Activated CD4-positive, alpha-beta T cell treated with anti-CD3 and anti-CD28 coated beads for 4 hours (primary cell): ENCODE data around the gene RAP2C.
"Not testable (repeated sequence)": the region's sequence is repeated elsewhere in the genome, so short reads cannot be mapped to it uniquely, and the experiment has no call there.

ENCODE experiments used
- DNase-seq, 2 donors: peaks; one replicate each; pipeline ENCODE4 v3.0.0-alpha.2; 2020

RAP2C gene

DNA sequence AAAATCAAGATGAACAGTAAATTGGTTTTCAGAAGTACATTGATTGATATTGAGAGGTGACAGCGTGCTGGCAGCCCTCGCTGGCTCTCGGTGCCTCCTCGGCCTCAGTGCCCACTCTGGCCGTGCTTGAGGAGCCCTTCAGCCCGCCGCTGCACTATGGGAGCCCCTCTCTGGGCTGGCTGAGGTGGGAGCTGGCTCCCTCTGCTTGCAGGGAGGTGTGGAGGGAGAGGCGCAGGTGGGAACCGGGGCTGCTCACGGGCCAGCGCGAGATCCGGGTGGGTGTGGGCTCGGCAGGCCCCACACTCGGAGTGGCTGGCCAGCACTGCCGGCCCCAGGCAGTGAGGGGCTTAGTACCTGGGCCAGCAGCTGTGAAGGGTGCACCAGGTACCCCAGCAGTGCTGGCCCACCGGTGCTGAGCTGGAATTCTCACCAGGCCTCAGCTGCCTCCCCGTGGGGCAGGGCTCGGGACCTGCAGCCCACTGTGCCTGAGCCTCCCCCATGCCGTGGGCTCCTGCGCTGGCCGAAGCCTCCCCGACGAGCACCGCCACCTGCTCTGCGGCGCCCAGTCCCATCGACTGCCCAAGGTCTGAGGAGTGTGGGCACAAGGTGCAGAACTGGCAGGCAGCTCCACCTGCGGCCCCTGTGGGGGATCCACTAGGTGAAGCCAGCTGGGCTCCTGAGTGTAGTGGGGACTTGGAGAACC, 25.2 kb downstream of the RAP2C start:
- DNase-seq = no peak

DNA sequence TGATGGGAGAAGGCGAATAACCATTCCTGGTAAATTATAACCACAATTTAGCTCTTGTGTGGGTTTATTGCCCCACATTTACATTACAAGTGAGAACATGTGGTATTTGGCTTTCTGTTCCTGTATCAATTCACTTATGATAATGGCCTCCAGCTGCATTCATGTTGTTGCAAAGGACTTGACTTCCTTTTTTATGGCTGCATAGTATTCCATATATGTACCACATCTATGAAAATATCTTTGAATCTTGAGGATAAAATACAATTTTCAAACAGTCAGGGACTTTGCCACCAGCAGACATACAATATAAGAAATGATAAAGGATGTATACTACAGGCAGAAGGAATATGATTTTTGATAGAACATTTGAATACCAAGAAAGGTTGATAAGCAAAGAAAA, 27.3 kb downstream of the RAP2C start:
- no peak for DNase-seq

DNA sequence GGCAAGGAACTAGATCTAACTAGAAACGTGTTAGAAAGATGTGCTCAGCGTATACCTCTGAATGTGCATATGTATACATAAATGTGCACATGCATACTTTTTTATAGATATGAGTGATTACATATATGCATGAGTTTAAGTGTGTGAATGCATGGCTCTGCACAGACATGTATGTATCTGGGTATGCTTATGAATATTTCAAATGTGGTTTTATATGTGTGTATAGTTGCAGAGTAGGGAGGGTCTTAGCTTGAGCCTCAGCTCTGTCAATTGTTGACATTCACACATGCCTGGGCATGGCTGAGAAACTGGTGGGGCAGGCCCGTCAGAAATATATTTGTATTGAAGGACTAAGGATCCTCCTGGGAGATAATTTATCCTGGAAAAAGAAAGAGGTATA, 31.1 kb downstream of the RAP2C start:
- no peak for DNase-seq

DNA sequence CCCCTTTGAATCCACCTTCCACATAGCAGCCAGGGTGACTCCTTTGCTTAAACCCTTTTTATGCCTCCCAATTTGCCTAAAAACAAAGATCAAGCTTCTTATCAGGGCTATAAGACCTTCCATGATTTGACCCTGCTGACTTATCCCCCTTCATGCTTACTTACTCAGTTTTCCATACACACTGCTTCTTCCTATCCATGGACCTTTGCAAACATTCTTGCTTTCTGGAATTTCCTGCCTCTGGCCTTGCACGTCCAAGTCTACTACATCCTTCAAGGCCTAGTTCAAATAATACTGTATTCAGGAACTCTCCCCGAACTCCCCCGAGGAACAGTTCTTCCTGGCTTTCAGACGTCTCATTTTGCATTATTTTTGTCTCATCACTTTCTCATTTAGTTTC, 31.8 kb downstream of the RAP2C start:
- DNase-seq = no peak

DNA sequence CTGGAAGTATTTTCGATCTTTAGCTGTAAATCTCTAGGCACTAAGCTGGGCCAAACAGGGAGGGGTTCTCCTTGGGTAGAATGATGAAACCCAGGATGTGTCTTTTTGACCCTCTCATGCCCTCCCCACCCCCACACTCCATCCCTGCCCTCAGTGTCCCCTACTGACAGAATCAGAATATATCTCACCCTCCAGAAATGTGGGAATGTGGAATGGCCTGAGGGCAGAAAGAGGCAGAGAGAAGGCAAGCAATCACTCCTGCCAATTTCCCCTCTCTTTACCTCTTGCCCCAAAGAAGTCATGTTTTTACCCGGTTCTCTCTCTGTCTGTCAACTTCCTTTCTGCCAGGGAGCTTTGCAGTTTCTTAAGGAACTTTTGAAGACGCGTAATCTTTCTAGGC, 34.4 kb downstream of the RAP2C start:
- DNase-seq = no peak

DNA sequence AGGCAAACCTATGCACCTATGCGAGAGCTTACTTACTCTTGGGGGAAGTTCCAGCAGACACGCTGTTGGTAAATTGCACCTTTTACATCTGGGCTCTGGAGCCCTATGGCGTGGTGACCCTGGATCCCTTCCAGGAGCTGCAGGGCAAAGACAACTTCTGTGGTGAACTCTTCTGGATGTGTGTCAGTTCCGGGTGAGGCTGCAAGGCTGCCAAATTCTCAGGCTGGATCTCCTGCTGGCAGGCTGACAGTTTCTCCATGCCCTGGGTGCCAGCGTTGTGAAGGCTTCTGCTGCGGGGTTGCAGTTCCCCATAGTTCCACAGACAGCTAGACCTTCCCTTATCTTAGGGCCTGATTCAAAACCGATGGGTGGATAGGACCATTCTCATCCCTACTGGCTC, 37.9 kb downstream of the RAP2C start:
- no peak for DNase-seq

DNA sequence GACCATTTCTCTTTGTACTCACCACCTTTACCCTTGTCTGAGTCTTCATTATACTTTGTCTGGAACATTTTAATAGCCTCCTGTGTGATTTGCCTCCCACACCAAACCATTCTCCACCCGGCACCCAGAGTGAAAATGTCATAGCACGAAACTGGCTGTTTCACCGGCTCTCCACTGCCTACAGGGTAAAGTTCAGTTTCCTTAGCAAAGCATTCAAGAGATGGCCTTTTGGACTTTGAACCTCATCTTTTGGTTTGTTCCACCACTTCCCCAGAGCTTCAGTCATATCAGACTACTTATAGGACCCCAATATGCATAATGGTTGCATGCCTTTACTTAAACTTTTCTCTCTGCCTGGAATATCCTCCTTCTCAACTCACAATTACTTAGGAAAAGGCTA, 38.3 kb downstream of the RAP2C start:
- DNase-seq = no peak

DNA sequence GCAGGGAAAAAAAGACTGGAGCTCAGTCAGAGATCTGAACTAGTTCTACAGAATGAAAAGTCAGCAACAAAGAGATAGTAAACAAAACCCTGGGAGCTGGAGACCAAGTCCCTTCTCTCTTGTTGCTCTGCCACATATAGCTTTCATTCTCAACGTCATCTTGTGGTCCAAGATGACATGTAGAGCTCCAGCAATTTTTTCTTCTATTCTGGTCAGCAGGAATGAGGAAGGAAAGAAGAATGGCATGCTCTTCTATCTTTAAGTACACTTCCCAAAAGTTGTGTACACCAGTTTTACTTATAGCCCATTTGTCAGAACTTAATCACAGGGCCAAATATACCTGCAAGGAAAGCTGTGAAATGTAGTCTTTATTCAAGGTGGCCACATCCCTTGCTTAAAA, 45.6 kb downstream of the RAP2C start:
- DNase-seq = no peak

DNA sequence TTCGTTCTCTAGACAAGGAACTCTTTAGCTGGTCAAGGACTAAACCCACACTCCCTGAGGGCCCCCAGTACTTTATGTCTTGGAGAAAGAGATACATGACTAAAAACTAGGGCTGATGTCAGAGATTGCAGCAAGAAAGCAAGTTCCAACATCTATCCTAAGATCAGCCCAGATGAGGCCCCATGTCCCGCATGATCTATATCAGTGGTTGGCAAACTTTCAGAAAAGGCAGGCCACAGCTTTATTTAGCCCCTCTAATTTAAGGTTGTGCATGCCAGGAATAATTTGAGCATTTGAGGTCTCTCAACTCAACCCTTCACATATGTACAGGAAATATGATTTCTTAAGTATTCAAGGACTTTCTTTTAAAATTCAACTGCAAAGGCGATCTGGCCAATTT, 47.4 kb downstream of the RAP2C start:
- DNase-seq = no peak

DNA sequence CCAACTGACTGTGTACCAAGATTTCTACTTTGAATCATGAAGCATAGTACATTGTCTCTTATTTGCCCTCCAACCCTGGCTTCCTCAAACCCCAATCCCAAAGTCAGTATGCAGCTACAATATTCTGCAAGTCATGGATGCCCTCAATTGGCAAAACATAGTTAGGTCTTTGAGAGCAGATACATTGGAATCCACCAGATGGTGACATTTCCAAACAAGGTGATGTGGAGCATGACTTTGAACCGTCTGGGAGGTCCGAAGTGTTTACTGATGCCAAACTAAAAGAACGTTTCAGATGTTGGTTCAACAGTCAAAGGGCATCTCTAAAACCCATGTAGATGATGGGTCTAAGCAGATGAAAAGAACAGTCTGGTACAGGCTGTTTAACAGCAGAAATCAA, 47.8 kb downstream of the RAP2C start:
- DNase-seq = no peak

DNA sequence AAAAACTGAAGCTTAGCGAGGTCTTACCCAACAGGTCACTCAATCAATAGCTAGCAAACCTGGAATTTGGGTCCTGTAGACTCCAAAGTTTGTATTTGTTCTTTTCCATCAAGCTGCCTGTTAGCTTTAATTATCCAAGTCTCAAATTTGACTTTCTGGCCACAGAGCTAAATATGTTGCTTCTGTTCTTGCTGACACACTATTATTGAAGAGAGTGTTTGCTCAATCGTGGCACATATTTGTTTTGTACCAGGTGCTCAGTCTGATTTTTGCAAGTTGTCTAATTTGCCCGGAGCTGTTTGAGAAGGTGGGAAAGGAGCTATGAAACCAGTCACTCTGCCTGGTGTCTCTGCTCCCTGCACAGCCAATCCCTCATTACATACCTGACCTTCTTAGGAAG, 49.7 kb downstream of the RAP2C start:
- no peak for DNase-seq

DNA sequence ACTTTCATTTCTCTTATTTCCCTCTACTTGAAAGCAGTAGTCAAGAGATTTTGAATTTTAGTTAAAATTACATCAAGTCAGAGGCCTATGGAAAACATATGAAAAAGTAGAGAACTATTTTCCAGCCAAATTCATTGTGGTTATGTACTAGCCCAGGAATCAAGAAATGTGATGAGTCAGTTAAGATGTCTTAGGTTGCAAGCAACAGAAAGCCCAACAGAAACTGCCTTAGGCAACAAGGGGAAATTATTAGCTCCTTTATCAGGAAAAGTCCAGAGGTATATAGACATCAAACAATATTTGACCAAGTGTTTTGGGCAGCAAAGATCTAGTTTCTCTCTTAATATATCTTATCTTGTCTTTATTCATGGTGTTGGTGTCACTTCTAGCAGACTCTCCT, 53.6 kb downstream of the RAP2C start:
- no peak for DNase-seq

DNA sequence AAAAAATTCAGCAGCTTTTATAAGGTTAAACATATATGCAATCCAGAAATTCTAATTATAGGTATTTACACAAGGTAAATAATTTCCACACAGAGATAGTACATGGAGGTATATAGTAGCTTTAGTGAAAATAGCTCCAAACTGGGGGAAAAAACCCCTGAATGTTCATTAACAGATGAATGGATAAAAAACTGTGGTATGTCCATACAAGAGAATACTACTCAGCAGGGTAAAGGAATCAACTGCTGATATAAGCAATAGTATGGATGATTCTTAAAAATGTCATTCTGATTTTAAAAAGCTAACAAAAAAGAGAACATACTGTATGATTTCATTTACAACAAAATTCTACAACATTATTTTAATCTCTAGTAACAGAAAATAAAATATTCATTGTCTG, 54.2 kb downstream of the RAP2C start:
- DNase-seq = no peak

DNA sequence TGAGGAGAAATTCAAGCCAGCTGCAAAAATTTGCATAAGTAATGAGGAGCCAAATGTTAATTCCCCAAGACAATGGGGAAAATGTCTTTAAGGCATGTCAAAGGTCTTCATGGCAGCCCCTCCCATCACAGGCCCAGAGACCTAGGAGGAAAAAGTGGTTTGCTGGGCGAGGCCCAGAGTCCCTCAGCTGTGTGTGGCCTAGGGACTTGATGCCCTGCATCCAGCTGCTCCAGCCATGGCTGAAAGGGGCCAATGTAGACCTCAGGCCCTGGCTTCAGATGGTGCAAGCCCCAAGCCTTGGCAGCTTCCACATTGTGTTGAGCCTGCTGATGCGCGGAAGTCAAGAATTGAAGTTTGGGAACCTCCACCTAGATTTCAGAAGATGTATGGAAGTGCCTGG, 56.2 kb downstream of the RAP2C start:
- not testable (repeated sequence) for DNase-seq

DNA sequence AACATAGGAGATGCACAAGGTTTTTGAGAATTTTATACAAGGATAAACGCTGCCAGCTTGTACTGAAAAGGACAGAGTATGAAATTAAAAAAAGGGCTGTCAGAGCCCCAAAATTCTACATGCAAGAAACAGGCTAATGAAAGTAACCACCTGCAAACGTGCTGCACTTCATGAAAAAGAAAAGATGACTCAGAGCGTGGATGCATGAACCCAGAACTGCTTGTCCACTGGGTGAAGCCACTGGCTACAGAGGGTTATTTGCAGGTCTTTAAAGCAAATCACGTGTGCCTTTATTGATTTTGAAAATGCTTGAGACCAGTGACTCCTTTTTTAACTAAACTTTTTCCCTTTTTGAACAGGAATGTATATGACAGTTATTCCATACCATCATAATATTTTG, 66.1 kb downstream of the RAP2C start:
- DNase-seq = no peak
